ENCODE data around the gene NLRP11.
A peak's percentile ranks its signal among the peaks of the same experiment; 100 is the strongest.

NLRP11 gene

DNA sequence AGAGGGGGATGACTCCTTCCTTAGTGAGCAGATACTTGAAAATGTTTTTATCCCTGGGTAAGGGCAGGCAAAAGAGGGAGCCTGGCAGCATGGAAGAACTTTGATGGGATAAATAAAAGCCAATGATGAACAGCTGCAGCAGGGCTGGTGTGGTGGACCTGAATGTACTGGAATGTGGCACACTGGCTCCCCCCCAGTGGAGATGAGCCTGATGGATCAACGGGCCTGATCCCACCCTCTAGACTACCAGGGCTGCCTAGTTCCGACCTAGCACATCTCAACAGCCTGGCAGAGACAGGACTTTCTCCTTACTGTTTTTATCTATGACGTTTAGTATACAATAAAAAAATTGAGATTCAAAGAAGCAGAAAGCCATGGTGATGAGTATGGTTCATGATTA, 20.5 kb downstream of the NLRP11 start:
- Histone ChIP-seq H3K36me3 (ENCODE audit: control insufficient read depth, low read length) (no peaks in the 10 kb centered on the region), H4K20me1 (ENCODE audit: control insufficient read depth, insufficient read depth, low read depth, low read length) (no peaks in the 10 kb centered on the region), H3K9me3 (ENCODE audit: control insufficient read depth, insufficient read depth, low read length) (no peaks in the 10 kb centered on the region), H3K4me3 (ENCODE audit: low read length) (no peak overlapping the region), H3K9me2 (replicated peaks; ENCODE audit: control insufficient read depth, low read length) (no peaks in the 10 kb centered on the region), H3K79me2 (ENCODE audit: control insufficient read depth, low read length) (no peaks in the 10 kb centered on the region), H3K27me3 (ENCODE audit: control insufficient read depth, low read length) (no peaks in the 10 kb centered on the region), H3F3A (ENCODE audit: control insufficient read depth, insufficient read depth) (no peaks in the 10 kb centered on the region), H3K4me2 (ENCODE audit: low read length) (no peak overlapping the region), H3K4me1 (ENCODE audit: control insufficient read depth, low read length) (peaks cover 6% of the 10 kb centered on the region), H3K27ac (ENCODE audit: low read depth, low read length) (no peak overlapping the region)
- TF ChIP-seq EZH2phosphoT487 (IDR thresholded peaks at IDR 0.05; ENCODE audit: borderline replicate concordance, low read length) = no peak
- TF ChIP-seq, protein P1, sequence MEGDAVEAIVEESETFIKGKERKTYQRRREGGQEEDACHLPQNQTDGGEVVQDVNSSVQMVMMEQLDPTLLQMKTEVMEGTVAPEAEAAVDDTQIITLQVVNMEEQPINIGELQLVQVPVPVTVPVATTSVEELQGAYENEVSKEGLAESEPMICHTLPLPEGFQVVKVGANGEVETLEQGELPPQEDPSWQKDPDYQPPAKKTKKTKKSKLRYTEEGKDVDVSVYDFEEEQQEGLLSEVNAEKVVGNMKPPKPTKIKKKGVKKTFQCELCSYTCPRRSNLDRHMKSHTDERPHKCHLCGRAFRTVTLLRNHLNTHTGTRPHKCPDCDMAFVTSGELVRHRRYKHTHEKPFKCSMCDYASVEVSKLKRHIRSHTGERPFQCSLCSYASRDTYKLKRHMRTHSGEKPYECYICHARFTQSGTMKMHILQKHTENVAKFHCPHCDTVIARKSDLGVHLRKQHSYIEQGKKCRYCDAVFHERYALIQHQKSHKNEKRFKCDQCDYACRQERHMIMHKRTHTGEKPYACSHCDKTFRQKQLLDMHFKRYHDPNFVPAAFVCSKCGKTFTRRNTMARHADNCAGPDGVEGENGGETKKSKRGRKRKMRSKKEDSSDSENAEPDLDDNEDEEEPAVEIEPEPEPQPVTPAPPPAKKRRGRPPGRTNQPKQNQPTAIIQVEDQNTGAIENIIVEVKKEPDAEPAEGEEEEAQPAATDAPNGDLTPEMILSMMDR (IDR thresholded peaks at IDR 0.05; ENCODE audit: low read depth, low read length, poor library complexity, severe bottlenecking) = no peak

DNA sequence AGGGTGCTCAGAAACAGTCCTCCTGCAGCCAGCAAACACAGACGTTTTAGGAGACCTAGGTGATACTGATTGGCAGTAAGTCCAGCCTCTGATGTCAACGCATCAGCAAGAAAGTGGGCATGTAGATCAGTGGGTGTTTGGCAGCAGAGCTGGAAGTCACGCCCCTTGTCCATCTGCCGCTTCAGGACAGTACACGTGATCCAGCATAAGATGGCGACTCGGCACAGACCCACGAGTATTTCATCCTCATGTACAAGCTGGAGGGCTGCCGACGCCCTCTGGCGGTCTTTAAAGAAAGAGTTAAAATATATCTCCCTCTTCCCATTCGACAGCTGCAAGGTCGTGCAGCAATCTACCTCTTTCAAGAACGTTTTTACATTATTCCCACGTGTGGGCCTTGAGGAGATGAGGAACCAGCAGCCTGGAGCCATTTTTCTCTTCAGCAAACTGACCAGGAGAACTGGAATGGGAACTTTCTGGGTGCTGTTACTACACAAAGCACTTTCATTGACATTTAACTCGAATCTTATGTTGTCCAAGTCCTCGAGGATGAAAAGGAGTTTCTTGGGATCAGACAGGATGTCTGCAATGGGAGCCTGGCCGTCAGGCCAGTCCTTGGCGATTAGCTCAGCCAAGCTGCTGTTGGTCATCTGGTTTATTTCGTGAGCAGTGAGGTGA, 22.3 kb downstream of the NLRP11 start:
- no peak for TF ChIP-seq EZH2phosphoT487 (IDR thresholded peaks at IDR 0.05; ENCODE audit: borderline replicate concordance, low read length)
- TF ChIP-seq, protein P1 (IDR thresholded peaks at IDR 0.05; ENCODE audit: low read depth, low read length, poor library complexity, severe bottlenecking) = peak; percentile 77
- Histone ChIP-seq H3K27me3 (ENCODE audit: control insufficient read depth, low read length) (no peaks in the 10 kb centered on the region), H3K4me1 (ENCODE audit: control insufficient read depth, low read length) (peaks cover 6% of the 10 kb centered on the region), H3K9me3 (ENCODE audit: control insufficient read depth, insufficient read depth, low read length) (no peaks in the 10 kb centered on the region), H3K9me2 (replicated peaks; ENCODE audit: control insufficient read depth, low read length) (no peaks in the 10 kb centered on the region), H4K20me1 (ENCODE audit: control insufficient read depth, insufficient read depth, low read depth, low read length) (no peaks in the 10 kb centered on the region), H3K36me3 (ENCODE audit: control insufficient read depth, low read length) (no peaks in the 10 kb centered on the region), H3K79me2 (ENCODE audit: control insufficient read depth, low read length) (no peaks in the 10 kb centered on the region), H3K4me3 (ENCODE audit: low read length) (peak overlapping the region; percentile 37), H3K27ac (ENCODE audit: low read depth, low read length) (no peak overlapping the region), H3F3A (ENCODE audit: control insufficient read depth, insufficient read depth) (no peaks in the 10 kb centered on the region), H3K4me2 (ENCODE audit: low read length) (peak overlapping the region; percentile 49)

DNA sequence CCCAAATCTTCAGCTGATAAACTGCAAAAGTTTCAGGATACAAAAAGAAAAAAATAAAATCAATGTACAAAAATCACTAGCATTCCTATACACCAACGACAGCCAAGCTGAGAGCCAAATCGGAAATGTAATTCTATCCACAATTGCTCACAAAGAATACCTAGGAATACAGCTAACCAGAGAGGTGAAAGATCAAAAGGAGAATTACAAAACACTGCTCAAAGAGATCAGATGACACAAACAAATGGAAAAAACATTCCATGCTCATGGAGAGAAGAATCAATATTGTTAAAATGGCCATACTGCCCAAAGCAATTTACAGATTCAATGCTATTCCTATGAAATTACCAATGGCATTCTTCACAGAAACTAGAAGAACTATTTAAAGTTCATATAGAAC, 29.5 kb downstream of the NLRP11 start:
- H3K27me3 ChIP-seq (ENCODE audit: control insufficient read depth, low read length) = no peaks in the 10 kb centered on the region
- peaks cover 10% of the 10 kb centered on the region for H3K4me1 ChIP-seq (ENCODE audit: control insufficient read depth, low read length)
- no peaks in the 10 kb centered on the region for H3K36me3 ChIP-seq (ENCODE audit: control insufficient read depth, low read length)
- no peaks in the 10 kb centered on the region for H3F3A ChIP-seq (ENCODE audit: control insufficient read depth, insufficient read depth)
- no peak overlapping the region for H3K4me2 ChIP-seq (ENCODE audit: low read length)
- no peaks in the 10 kb centered on the region for H4K20me1 ChIP-seq (ENCODE audit: control insufficient read depth, insufficient read depth, low read depth, low read length)
- H3K79me2 ChIP-seq (ENCODE audit: control insufficient read depth, low read length) = no peaks in the 10 kb centered on the region
- H3K9me3 ChIP-seq (ENCODE audit: control insufficient read depth, insufficient read depth, low read length) = no peaks in the 10 kb centered on the region; the same call in 1 of the 2 replicates
- no peak for TF ChIP-seq EZH2phosphoT487 (IDR thresholded peaks at IDR 0.05; ENCODE audit: borderline replicate concordance, low read length)
- TF ChIP-seq, protein P1 (IDR thresholded peaks at IDR 0.05; ENCODE audit: low read depth, low read length, poor library complexity, severe bottlenecking) = no peak
- H3K9me2 ChIP-seq (replicated peaks; ENCODE audit: control insufficient read depth, low read length) = no peaks in the 10 kb centered on the region
- H3K27ac ChIP-seq (ENCODE audit: low read depth, low read length) = no peak overlapping the region
- H3K4me3 ChIP-seq (ENCODE audit: low read length) = no peak overlapping the region

Measured in DOHH2 (cell line).